ENCODE results near the gene PHTF1.

PHTF1 gene

DNA sequence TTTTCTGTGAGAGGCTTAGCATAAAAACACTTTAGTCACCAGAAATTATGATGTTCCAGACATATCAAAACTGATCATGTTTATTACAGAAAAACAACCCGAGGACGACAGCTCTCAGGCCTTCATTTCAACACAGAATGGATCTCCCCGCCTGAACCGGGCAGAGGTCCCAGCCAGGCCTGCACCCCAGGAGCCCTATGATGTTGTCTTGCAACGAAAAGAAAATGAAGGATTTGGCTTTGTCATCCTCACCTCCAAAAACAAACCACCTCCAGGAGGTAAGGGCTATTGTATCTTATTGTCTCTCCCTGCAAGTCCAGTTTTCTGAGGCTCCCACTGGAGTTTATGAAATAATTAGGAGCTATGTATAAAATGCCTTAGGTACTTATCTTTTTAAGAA is 105.5 kb downstream of the PHTF1 start:
- H3K9me3 ChIP-seq (ENCODE audit: control extremely low read depth in 1 of 5, control insufficient read depth in 4 of 5, insufficient read depth in 2 of 5, low read depth in 1 of 5, low read length in 4 of 5) = no peaks in the 10 kb centered on the region
- H3K27me3 ChIP-seq (replicated peaks in 2 of 5; ENCODE audit: control insufficient read depth in 4 of 5, insufficient read depth in 5 of 5, low read length in 4 of 5) = no peaks in the 10 kb centered on the region
- no peak overlapping the region for H3K4me3 ChIP-seq (ENCODE audit: control insufficient read depth in 1 of 7, extremely low read depth in 1 of 7, insufficient read depth in 4 of 7, low read depth in 2 of 7, low read length in 6 of 7)
- no peak overlapping the region for H3K27ac ChIP-seq (ENCODE audit: insufficient read depth in 1 of 2, low read depth in 1 of 2, low read length in 2 of 2, poor library complexity in 1 of 2, severe bottlenecking in 2 of 2)
- DNase-seq = no peak
- ChIA-PET CTCF (no interaction called here), POLR2A (no interaction called here)
- H3K4me1 ChIP-seq (ENCODE audit: control extremely low read depth in 1 of 4, control insufficient read depth in 4 of 4, insufficient read depth in 4 of 4, low read length in 3 of 4) = peaks cover 0 to 5% (median 0%) of the 10 kb centered on the region in 4 experiments
- no peaks in the 10 kb centered on the region for H3K36me3 ChIP-seq (ENCODE audit: control insufficient read depth in 4 of 4, insufficient read depth in 4 of 4, low read length in 3 of 4)
- WGBS (ENCODE audit: insufficient coverage) = 100% methylated on average over 4 of the region's 5 CpGs

DNA sequence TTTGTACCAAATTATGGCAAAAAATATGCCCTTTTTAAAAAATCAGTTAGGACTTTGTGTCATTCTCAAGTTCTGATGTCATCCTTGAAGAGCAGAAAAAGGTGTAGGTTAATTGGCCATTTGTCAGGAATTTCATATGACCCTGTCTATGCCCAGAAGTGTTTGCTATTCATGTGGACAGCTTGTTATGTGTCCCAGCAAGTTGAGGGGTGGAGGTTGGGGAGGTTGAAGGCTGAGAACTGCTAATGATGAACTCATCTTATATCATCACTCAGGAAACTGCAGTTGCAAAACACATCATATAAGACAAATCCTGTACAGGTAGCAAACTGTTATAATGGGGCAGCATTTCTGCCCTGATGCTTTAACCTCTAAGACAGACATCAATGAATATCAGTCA is 106.5 kb downstream of the PHTF1 start:
- Histone ChIP-seq H3K36me3 (ENCODE audit: control insufficient read depth in 4 of 4, insufficient read depth in 4 of 4, low read length in 3 of 4) (no peaks in the 10 kb centered on the region), H3K27me3 (replicated peaks in 2 of 5; ENCODE audit: control insufficient read depth in 4 of 5, insufficient read depth in 5 of 5, low read length in 4 of 5) (no peaks in the 10 kb centered on the region), H3K9me3 (ENCODE audit: control extremely low read depth in 1 of 5, control insufficient read depth in 4 of 5, insufficient read depth in 2 of 5, low read depth in 1 of 5, low read length in 4 of 5) (no peaks in the 10 kb centered on the region), H3K27ac (ENCODE audit: insufficient read depth in 1 of 2, low read depth in 1 of 2, low read length in 2 of 2, poor library complexity in 1 of 2, severe bottlenecking in 2 of 2) (no peak overlapping the region), H3K4me3 (ENCODE audit: control insufficient read depth in 1 of 7, extremely low read depth in 1 of 7, insufficient read depth in 4 of 7, low read depth in 2 of 7, low read length in 6 of 7) (no peak overlapping the region), H3K4me1 (ENCODE audit: control extremely low read depth in 1 of 4, control insufficient read depth in 4 of 4, insufficient read depth in 4 of 4, low read length in 3 of 4) (peaks cover 0 to 5% (median 0%) of the 10 kb centered on the region in 4 experiments)
- no peak for DNase-seq
- ChIA-PET CTCF (no interaction called here), POLR2A (no interaction called here)

DNA sequence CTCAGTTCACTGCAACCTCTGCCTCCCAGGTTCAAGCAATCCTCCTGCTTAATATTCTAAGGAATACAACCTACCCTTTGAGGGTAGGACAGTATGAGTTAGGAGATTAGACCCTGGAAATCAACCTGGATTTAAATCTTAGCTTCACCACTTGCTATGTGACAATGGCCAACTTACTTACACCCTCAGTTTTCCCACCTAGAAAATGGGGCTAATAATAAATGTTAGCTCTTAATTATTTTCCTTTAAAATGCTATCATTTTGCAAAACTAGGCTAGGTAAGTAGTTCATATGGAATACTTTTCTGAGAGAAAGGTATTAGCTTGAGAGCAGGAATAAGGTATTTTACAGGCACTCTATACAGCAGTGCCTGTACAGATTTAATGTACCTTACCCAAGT is 110.8 kb downstream of the PHTF1 start:
- Histone ChIP-seq H3K4me3 (ENCODE audit: control insufficient read depth in 1 of 7, extremely low read depth in 1 of 7, insufficient read depth in 4 of 7, low read depth in 2 of 7, low read length in 6 of 7) (no peak overlapping the region), H3K9me3 (ENCODE audit: control extremely low read depth in 1 of 5, control insufficient read depth in 4 of 5, insufficient read depth in 2 of 5, low read depth in 1 of 5, low read length in 4 of 5) (no peaks in the 10 kb centered on the region), H3K27ac (ENCODE audit: insufficient read depth in 1 of 2, low read depth in 1 of 2, low read length in 2 of 2, poor library complexity in 1 of 2, severe bottlenecking in 2 of 2) (no peak overlapping the region), H3K4me1 (ENCODE audit: control extremely low read depth in 1 of 4, control insufficient read depth in 4 of 4, insufficient read depth in 4 of 4, low read length in 3 of 4) (no peaks in the 10 kb centered on the region), H3K27me3 (replicated peaks in 2 of 5; ENCODE audit: control insufficient read depth in 4 of 5, insufficient read depth in 5 of 5, low read length in 4 of 5) (no peaks in the 10 kb centered on the region), H3K36me3 (ENCODE audit: control insufficient read depth in 4 of 4, insufficient read depth in 4 of 4, low read length in 3 of 4) (no peaks in the 10 kb centered on the region)
- CTCF ChIA-PET = no interaction called here
- DNase-seq = no peak
- POLR2A ChIA-PET = no interaction called here

DNA sequence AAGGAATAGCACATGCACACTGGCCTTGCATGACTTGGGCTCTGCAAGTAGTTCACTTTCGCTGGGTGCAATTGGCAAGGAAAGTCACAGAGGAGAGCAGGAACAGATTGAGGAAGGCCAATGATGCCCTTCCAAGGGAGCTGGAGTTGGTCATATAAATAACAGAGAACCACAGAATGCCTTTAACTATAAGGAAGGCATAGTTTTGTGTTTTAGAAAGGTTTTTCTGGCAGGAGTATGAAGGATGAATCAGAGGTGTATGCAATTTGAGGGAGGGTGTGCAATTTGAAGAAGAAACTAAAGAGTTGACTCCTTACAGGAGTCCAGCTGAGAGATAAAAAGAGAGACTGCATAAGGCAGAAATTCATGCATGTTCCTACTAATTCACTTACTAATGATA is 112.1 kb downstream of the PHTF1 start:
- ChIA-PET CTCF (no interaction called here), POLR2A (no interaction called here)
- WGBS (ENCODE audit: insufficient coverage) = 100% methylated on average over 1 of the region's 1 CpG
- no peak for DNase-seq
- no peak overlapping the region for H3K27ac ChIP-seq (ENCODE audit: insufficient read depth in 1 of 2, low read depth in 1 of 2, low read length in 2 of 2, poor library complexity in 1 of 2, severe bottlenecking in 2 of 2)
- no peaks in the 10 kb centered on the region for H3K9me3 ChIP-seq (ENCODE audit: control extremely low read depth in 1 of 5, control insufficient read depth in 4 of 5, insufficient read depth in 2 of 5, low read depth in 1 of 5, low read length in 4 of 5)
- H3K4me3 ChIP-seq (ENCODE audit: control insufficient read depth in 1 of 7, extremely low read depth in 1 of 7, insufficient read depth in 4 of 7, low read depth in 2 of 7, low read length in 6 of 7) = no peak overlapping the region
- H3K27me3 ChIP-seq (replicated peaks in 2 of 5; ENCODE audit: control insufficient read depth in 4 of 5, insufficient read depth in 5 of 5, low read length in 4 of 5) = no peaks in the 10 kb centered on the region
- H3K36me3 ChIP-seq (ENCODE audit: control insufficient read depth in 4 of 4, insufficient read depth in 4 of 4, low read length in 3 of 4) = no peaks in the 10 kb centered on the region
- H3K4me1 ChIP-seq (ENCODE audit: control extremely low read depth in 1 of 4, control insufficient read depth in 4 of 4, insufficient read depth in 4 of 4, low read length in 3 of 4) = no peaks in the 10 kb centered on the region
